Measurements from ENCODE around the gene SIAH1. TPM values are rescaled to one million over a fixed set of nuclear protein-coding genes. Genes with fewer than 3 reads are reported as not detected.

The SIAH1 gene
- total and polyA plus RNA-seq, 10 of the 15 experiments (the other 5 are each of a cell fraction or from before 2014, with no cell fraction given), result 5.1 to 21.1 (median 13.9) TPM

DNA sequence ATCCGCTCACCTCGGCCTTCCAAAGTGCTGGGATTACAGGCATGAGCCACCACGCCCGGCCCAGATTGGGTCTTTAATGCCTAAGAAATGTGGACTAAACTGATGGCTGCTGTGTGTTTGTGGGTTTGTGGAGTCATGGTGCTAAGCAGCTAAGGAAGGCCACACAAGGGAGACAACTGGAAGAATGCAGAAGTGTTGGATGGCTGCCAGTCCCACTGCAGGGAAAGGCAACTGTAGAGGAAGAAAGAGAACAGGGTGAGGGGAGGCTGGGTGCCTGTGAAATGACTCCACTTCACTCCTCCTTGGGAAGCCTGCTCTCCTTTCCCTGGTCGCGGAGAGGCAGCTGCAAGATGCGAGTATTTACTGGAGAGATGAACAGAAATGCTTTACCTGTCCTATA, 23.5 kb upstream of the SIAH1 start:
- no TSS peak for BruUV-seq (replicated peaks)
- no peaks in the 10 kb centered on the region for H3K4me1 ChIP-seq (ENCODE audit: control insufficient read depth, insufficient read depth, low read length)
- H3K4me3 ChIP-seq, result no peak overlapping the region
- no peaks in the 10 kb centered on the region for H4K20me1 ChIP-seq (ENCODE audit: control insufficient read depth, insufficient read depth)
- ChIA-PET CTCF (no interaction called here), SMC1A (ENCODE audit: uncharacterized antibody, unreplicated experiment) (no interaction called here), POLR2A (interaction anchor here (1.1 kb wide), 1 partner anchor 9 kb away, joined by 3 read pairs; no protein-coding TSS in a partner anchor), RAD21 (ENCODE audit: unreplicated experiment) (interaction anchor here (1.0 to 1.1 kb wide), 2 partner anchors 18 to 173 kb away, joined by 3 to 6 read pairs; no protein-coding TSS in a partner anchor)
- in situ Hi-C loops (cut with MboI) (no loop called here), intact Hi-C loops (cut with micrococcal nuclease; ENCODE audit: unreplicated experiment) (no loop called here)
- WGBS (ENCODE audit: insufficient coverage, insufficient replicate concordance, low lambda C conversion rate, missing lambda C conversion rate), result 68% methylated on average over 7 of the region's 7 CpGs
- H3K9ac ChIP-seq (ENCODE audit: control insufficient read depth, insufficient read depth, low read length), result no peak overlapping the region
- no peak overlapping the region for H2AFZ ChIP-seq (ENCODE audit: control insufficient read depth, low read depth, low read length)
- no peaks in the 10 kb centered on the region for H3K27me3 ChIP-seq (replicated peaks in 1 of 2; ENCODE audit: control insufficient read depth in 2 of 2, insufficient read depth in 2 of 2, low read length in 1 of 2)
- TF ChIP-seq PML (IDR thresholded peaks at IDR 0.05; ENCODE audit: low read length) (no peak), PAX5 (IDR thresholded peaks at IDR 0.05; ENCODE audit: borderline replicate concordance, low read depth, low read length) (no peak), ETV6 (conservative IDR thresholded peaks at IDR 0.05 in 1 of 2, IDR thresholded peaks at IDR 0.05 in 1 of 2; ENCODE audit: borderline replicate concordance in 1 of 2, low read depth in 1 of 2) (no peak), JUND (IDR thresholded peaks at IDR 0.05; ENCODE audit: low read depth, low read length) (no peak), EZH2 (IDR thresholded peaks at IDR 0.05; ENCODE audit: borderline replicate concordance, control insufficient read depth, low read depth, low read length) (no peak), SMC3 (IDR thresholded peaks at IDR 0.05; ENCODE audit: borderline replicate concordance, low read length) (no peak), RELA (IDR thresholded peaks at IDR 0.05; ENCODE audit: borderline replicate concordance, partially characterized antibody) (no peak), STAT1 (conservative IDR thresholded peaks at IDR 0.05) (no peak), IKZF2 (IDR thresholded peaks at IDR 0.05) (no peak), YY1 (IDR thresholded peaks at IDR 0.05; ENCODE audit: low read depth, low read length) (no peak), NFXL1 (IDR thresholded peaks at IDR 0.05; ENCODE audit: borderline replicate concordance) (no peak)
- TF ChIP-seq, protein P1, sequence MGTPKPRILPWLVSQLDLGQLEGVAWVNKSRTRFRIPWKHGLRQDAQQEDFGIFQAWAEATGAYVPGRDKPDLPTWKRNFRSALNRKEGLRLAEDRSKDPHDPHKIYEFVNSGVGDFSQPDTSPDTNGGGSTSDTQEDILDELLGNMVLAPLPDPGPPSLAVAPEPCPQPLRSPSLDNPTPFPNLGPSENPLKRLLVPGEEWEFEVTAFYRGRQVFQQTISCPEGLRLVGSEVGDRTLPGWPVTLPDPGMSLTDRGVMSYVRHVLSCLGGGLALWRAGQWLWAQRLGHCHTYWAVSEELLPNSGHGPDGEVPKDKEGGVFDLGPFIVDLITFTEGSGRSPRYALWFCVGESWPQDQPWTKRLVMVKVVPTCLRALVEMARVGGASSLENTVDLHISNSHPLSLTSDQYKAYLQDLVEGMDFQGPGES (IDR thresholded peaks at IDR 0.05), result no peak
- TF ChIP-seq, protein P2, sequence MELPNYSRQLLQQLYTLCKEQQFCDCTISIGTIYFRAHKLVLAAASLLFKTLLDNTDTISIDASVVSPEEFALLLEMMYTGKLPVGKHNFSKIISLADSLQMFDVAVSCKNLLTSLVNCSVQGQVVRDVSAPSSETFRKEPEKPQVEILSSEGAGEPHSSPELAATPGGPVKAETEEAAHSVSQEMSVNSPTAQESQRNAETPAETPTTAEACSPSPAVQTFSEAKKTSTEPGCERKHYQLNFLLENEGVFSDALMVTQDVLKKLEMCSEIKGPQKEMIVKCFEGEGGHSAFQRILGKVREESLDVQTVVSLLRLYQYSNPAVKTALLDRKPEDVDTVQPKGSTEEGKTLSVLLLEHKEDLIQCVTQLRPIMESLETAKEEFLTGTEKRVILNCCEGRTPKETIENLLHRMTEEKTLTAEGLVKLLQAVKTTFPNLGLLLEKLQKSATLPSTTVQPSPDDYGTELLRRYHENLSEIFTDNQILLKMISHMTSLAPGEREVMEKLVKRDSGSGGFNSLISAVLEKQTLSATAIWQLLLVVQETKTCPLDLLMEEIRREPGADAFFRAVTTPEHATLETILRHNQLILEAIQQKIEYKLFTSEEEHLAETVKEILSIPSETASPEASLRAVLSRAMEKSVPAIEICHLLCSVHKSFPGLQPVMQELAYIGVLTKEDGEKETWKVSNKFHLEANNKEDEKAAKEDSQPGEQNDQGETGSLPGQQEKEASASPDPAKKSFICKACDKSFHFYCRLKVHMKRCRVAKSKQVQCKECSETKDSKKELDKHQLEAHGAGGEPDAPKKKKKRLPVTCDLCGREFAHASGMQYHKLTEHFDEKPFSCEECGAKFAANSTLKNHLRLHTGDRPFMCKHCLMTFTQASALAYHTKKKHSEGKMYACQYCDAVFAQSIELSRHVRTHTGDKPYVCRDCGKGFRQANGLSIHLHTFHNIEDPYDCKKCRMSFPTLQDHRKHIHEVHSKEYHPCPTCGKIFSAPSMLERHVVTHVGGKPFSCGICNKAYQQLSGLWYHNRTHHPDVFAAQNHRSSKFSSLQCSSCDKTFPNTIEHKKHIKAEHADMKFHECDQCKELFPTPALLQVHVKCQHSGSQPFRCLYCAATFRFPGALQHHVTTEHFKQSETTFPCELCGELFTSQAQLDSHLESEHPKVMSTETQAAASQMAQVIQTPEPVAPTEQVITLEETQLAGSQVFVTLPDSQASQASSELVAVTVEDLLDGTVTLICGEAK (IDR thresholded peaks at IDR 0.05; ENCODE audit: borderline replicate concordance), result no peak
- no peaks in the 10 kb centered on the region for H3K79me2 ChIP-seq (ENCODE audit: control insufficient read depth, insufficient read depth, low read length)
- FAIRE-seq, result no peak
- DNase-seq (ENCODE audit: low read depth, low spot score), result no peak
- H3K9me3 ChIP-seq (replicated peaks; ENCODE audit: control insufficient read depth, insufficient read depth, low read length), result no peaks in the 10 kb centered on the region
- H3K36me3 ChIP-seq (ENCODE audit: control insufficient read depth in 2 of 2, insufficient read depth in 2 of 2, low read length in 1 of 2), result no peaks in the 10 kb centered on the region
- H3K27ac ChIP-seq (ENCODE audit: control insufficient read depth, insufficient read depth), result no peak overlapping the region
- ATAC-seq, result no peak
- no peak overlapping the region for H3K4me2 ChIP-seq (ENCODE audit: control insufficient read depth, insufficient read depth)

Measured in GM12878 (cell line).